C4-2B (cell line): ENCODE data around the gene RUFY2.

Source experiments
- ZFX ChIP-seq: fragments of 450-650 bp; IDR thresholded peaks from 2 replicates; pipeline ENCODE4 v1.6.1; 2017
- TF ChIP-seq, protein P1 (sequence below): fragments of 450-650 bp; conservative IDR thresholded peaks from 2 replicates; pipeline ENCODE4 v1.5.1; 2017; ENCODE audit warnings: mild to moderate bottlenecking

DNA sequence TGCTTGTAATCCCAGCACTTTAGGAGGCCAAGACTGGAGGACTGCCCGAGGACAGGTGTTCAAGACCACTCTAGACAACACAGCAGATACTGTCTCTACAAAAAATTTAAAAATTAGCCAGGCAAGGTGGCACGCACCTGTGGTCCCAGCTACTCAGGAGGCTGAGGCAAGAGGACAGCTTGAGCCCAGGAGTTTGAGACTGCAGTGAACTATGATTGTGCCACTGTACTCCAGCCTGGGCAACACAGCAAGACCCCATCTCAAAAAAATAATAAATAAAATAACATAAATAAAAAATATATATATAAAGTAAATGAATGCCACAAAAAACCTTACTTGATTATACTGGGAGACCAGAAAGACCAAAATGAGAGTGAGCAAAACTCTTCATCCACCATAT, 53.5 kb downstream of the RUFY2 start:
- TF ChIP-seq, protein P1, sequence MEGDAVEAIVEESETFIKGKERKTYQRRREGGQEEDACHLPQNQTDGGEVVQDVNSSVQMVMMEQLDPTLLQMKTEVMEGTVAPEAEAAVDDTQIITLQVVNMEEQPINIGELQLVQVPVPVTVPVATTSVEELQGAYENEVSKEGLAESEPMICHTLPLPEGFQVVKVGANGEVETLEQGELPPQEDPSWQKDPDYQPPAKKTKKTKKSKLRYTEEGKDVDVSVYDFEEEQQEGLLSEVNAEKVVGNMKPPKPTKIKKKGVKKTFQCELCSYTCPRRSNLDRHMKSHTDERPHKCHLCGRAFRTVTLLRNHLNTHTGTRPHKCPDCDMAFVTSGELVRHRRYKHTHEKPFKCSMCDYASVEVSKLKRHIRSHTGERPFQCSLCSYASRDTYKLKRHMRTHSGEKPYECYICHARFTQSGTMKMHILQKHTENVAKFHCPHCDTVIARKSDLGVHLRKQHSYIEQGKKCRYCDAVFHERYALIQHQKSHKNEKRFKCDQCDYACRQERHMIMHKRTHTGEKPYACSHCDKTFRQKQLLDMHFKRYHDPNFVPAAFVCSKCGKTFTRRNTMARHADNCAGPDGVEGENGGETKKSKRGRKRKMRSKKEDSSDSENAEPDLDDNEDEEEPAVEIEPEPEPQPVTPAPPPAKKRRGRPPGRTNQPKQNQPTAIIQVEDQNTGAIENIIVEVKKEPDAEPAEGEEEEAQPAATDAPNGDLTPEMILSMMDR = no peak
- no peak for TF ChIP-seq ZFX
